Thyroid gland (tissue), 4 donors: Measurements from ENCODE around the gene AFF3. TPM values are rescaled to one million over a fixed set of nuclear protein-coding genes. Genes with fewer than 3 reads are reported as not detected.

Experiments used
- DNase-seq, 2 donors: peaks; one replicate each; pipeline ENCODE4 v3.0.0-alpha.2; 2019
- H3K27ac ChIP-seq, 3 donors: fragments of 200-600 bp; sonication (generic); 1 replicate in 2 of 3; 2 replicates in 1 of 3; pipeline ENCODE4 v1.5.1; 2016 to 2019; ENCODE audit warnings: mild to moderate bottlenecking in 1 of 3, moderate library complexity in 1 of 3
- H3K27me3 ChIP-seq: fragments of 200-600 bp; sonication (generic); one replicate; pipeline ENCODE4 v1.5.1; 2019
- H3K36me3 ChIP-seq, 2 donors: fragments of 200-600 bp; sonication (generic); one replicate each; pipeline ENCODE4 v1.5.1; 2016 to 2019
- H3K4me1 ChIP-seq, 2 donors: fragments of 200-600 bp; sonication (generic); one replicate each; pipeline ENCODE4 v1.5.1; 2017 to 2019
- H3K4me3 ChIP-seq, 3 donors: fragments of 200-600 bp; sonication (generic); replicated peaks in 1 of 3; 1 replicate in 2 of 3; 2 replicates in 1 of 3; pipeline ENCODE4 v1.5.1; 2016; ENCODE audit warnings: mild to moderate bottlenecking in 1 of 3
- H3K9me3 ChIP-seq: fragments of 200-600 bp; sonication (generic); one replicate; pipeline ENCODE4 v1.5.1; 2017
- POLR2A ChIP-seq, 2 donors: fragments of 450-650 bp; IDR thresholded peaks; one replicate each; pipeline ENCODE4 v1.6.1; 2017; ENCODE audit warnings: antibody characterized with exemption in 2 of 2, mild to moderate bottlenecking in 2 of 2, moderate library complexity in 1 of 2
- WGBS, 2 donors: methylation state at CpG; one replicate each; pipeline ENCODE4 v1.1.5; 2017; 5-methylcytosine and 5-hydroxymethylcytosine counted together
- intact Hi-C: fragments of 100-400 bp; cut with DNase I; formaldehyde crosslinking; loops from one replicate; pipeline ENCODE4 v1.15.1; 2023
- total RNA-seq, 4 donors: library from RNA; depleted of rRNA; stranded (reverse); fragments of >200 nt; gene quantifications; one replicate each; pipeline ENCODE4 v1.2.3, GENCODE V29; 2016
- TF ChIP-seq, protein P1 (sequence below), 6 experiments: fragments of 200-600 bp in 3 of 6; fragments of 450-650 bp in 3 of 6; sonication (generic) in 3 of 6; IDR thresholded peaks; one replicate each; pipeline ENCODE4 v1.5.1; 2016 to 2019; ENCODE audit warnings: antibody characterized with exemption in 6 of 6, mild to moderate bottlenecking in 2 of 6, inconsistent platforms in 1 of 6, moderate library complexity in 1 of 6

AFF3 gene
- total RNA-seq, 4 donors from 2014 or later = 0.54 to 2.6 (median 1.1) TPM

DNA sequence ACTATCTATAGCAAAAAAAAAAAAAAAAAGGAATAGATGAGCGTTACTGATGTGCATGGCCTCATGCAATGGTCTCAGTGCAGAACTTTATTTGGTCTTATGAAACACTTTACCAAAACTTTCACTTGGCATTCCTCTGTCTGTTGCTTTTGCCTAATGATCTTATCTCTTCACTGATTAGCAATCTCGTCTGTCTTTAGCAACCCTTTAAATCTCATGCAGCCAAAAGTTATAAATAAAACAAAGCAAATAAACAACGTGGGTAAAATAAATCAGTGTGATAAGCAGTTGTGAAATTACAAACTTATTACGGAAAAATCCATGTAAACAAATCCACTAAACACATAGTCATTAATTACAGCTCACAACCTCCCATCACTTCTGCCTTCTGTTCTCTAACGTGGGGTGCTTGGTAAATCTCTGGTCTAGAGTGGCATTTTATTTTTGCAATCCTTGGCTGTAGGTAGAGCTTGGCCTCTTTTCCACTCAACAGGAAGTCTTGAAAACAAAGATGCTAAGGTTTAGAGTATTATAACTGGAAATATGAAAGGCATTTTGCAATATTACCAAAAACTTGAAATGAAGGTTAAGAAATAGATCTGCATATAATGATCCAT, 288.0 kb downstream of the AFF3 start:
- no peak overlapping the region for H3K27ac ChIP-seq
- no peak for DNase-seq
- no peaks in the 10 kb centered on the region for H3K27me3 ChIP-seq
- intact Hi-C loops = no loop called here
- no peaks in the 10 kb centered on the region for H3K4me1 ChIP-seq
- H3K9me3 ChIP-seq = no peaks in the 10 kb centered on the region
- no peak overlapping the region for H3K4me3 ChIP-seq
- WGBS, 2 donors = 47 to 49% methylated on average over 5 of the region's 5 CpGs
- TF ChIP-seq, protein P1, sequence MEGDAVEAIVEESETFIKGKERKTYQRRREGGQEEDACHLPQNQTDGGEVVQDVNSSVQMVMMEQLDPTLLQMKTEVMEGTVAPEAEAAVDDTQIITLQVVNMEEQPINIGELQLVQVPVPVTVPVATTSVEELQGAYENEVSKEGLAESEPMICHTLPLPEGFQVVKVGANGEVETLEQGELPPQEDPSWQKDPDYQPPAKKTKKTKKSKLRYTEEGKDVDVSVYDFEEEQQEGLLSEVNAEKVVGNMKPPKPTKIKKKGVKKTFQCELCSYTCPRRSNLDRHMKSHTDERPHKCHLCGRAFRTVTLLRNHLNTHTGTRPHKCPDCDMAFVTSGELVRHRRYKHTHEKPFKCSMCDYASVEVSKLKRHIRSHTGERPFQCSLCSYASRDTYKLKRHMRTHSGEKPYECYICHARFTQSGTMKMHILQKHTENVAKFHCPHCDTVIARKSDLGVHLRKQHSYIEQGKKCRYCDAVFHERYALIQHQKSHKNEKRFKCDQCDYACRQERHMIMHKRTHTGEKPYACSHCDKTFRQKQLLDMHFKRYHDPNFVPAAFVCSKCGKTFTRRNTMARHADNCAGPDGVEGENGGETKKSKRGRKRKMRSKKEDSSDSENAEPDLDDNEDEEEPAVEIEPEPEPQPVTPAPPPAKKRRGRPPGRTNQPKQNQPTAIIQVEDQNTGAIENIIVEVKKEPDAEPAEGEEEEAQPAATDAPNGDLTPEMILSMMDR (IDR thresholded peaks at IDR 0.05) = no peak
- TF ChIP-seq POLR2A (IDR thresholded peaks at IDR 0.05) = no peak
- no peaks in the 10 kb centered on the region for H3K36me3 ChIP-seq

DNA sequence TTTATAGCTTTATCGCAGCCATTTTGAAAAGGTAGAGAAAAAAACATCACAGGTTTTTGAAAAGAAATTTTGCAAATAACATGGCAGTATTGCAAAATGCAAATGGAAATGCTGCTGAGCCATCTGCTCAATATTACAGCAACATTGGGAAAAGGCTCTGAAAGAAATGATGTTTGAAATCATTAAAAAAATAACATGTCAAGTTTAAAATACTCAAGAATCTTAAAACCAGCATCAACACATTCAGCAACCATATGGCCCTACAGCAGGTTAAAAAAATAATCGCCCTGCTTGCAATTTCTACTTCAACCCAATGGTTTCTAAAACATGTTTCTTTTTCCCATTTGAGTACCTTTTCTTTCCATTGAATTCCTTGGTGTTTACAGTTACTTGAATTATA, 289.4 kb downstream of the AFF3 start:
- no peak for DNase-seq
- H3K36me3 ChIP-seq = no peaks in the 10 kb centered on the region
- H3K9me3 ChIP-seq = no peaks in the 10 kb centered on the region
- no peaks in the 10 kb centered on the region for H3K4me1 ChIP-seq
- TF ChIP-seq, protein P1 (IDR thresholded peaks at IDR 0.05) = no peak
- no peak for TF ChIP-seq POLR2A (IDR thresholded peaks at IDR 0.05)
- no peaks in the 10 kb centered on the region for H3K27me3 ChIP-seq
- WGBS, 2 donors = 89 to 91% methylated on average over 2 of the region's 2 CpGs
- H3K4me3 ChIP-seq = no peak overlapping the region
- intact Hi-C loops = no loop called here
- no peak overlapping the region for H3K27ac ChIP-seq

DNA sequence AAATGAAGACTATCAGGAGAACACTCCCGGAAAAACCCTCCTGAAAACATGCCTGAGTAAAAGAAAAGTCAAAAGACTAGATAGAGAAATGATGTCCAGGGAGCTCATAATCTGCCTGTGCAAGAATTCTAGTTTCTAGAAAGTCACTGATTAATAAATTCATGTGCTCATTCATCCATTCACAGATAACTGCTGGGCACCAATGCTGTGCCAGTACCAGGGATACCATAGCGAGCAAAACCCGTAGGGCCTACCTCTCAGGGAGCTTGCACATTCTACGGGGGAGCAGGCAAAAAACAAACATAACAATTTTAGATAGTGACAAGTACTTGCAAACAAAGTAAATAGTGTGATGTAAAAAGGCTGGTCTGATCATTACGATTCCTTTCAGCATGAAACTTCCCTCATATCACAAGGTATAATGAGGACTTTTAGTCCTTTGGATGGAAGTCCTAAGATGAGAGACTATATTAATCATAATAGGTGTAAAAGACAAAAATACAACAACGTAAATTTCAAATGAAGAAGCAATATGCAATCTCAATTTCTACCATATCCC, 289.9 kb downstream of the AFF3 start:
- Histone ChIP-seq H3K4me1 (no peaks in the 10 kb centered on the region), H3K27me3 (no peaks in the 10 kb centered on the region), H3K36me3 (no peaks in the 10 kb centered on the region), H3K27ac (no peak overlapping the region), H3K9me3 (no peaks in the 10 kb centered on the region), H3K4me3 (no peak overlapping the region)
- TF ChIP-seq, protein P1 (IDR thresholded peaks at IDR 0.05) = no peak
- no peak for TF ChIP-seq POLR2A (IDR thresholded peaks at IDR 0.05)
- 89 to 93% methylated on average over 6 of the region's 6 CpGs for WGBS, 2 donors
- DNase-seq = no peak
- intact Hi-C loops = no loop called here

DNA sequence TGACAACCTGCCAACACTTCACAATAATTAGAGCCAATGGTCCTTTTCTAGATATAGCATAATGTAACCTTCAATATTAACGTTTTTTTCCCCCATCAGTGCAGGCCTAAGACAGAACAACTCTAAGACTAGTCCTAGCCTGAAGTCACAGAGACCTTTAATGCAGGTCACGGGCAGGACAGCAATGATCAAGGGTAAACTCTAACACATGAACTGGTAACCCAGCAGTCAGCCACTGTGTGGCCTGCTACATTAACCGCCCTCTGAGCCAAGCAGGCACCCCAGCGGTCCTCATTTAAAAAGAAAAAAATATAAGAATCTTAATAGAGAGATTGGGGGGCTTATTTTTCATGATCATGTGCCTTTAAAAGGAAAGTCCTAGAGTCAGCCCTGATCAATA, 290.6 kb downstream of the AFF3 start:
- Histone ChIP-seq H3K27ac (no peak overlapping the region), H3K36me3 (no peaks in the 10 kb centered on the region), H3K27me3 (no peaks in the 10 kb centered on the region), H3K4me3 (no peak overlapping the region), H3K9me3 (no peaks in the 10 kb centered on the region), H3K4me1 (no peaks in the 10 kb centered on the region)
- DNase-seq = no peak
- 88 to 90% methylated on average over 4 of the region's 4 CpGs for WGBS, 2 donors
- intact Hi-C loops = no loop called here
- no peak for TF ChIP-seq POLR2A (IDR thresholded peaks at IDR 0.05)
- TF ChIP-seq, protein P1 (IDR thresholded peaks at IDR 0.05) = no peak

DNA sequence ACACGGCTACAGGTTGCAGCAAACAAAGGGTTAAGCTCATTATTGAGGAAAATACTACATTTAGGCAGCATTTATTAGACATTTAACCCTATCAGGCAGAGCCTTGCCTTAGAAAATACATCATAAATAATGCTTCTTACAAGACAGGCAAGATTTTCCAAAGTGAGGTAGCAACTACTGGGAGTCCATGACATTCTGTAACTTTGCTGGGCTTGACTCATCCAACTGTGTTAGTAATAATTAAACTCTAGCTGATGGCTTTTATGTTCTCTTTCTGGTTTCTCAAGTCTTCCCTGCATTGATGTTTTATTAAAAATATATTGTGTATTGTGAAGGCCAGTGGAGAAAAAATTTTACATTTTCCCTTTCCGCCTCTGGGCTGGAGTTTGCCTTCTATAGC, 291.3 kb downstream of the AFF3 start:
- TF ChIP-seq POLR2A (IDR thresholded peaks at IDR 0.05) = no peak
- TF ChIP-seq, protein P1 (IDR thresholded peaks at IDR 0.05) = no peak
- 87 to 88% methylated on average over 2 of the region's 2 CpGs for WGBS, 2 donors
- intact Hi-C loops = no loop called here
- Histone ChIP-seq H3K36me3 (no peaks in the 10 kb centered on the region), H3K9me3 (no peaks in the 10 kb centered on the region), H3K27me3 (no peaks in the 10 kb centered on the region), H3K4me1 (no peaks in the 10 kb centered on the region), H3K4me3 (no peak overlapping the region), H3K27ac (no peak overlapping the region)
- no peak for DNase-seq
